Common myeloid progenitor, CD34-positive (primary cell): Measurements from ENCODE around the gene SPNS2.

Source experiments
- CTCF ChIA-PET: fragments of 350-600 bp; sonication (Branson Sonifier 250); formaldehyde crosslinking; loops from one replicate; lab custom pipeline; 2021; ENCODE audit warnings: antibody characterized with exemption; lab: Charles Lee
- POLR2A ChIA-PET: fragments of 350-600 bp; sonication (Branson Sonifier 250); formaldehyde crosslinking; loops from one replicate; lab custom pipeline; 2021; ENCODE audit warnings: antibody characterized with exemption; lab: Charles Lee
- DNase-seq, 3 donors: peaks; one replicate each; pipeline versions ENCODE4 v3.0.0 to v3.0.0-alpha.2; 2013
- H3K27ac ChIP-seq, 2 experiments: 1 replicate in 1 of 2; 2 replicates in 1 of 2; pipeline ENCODE4 v1.7.0; 2013; ENCODE audit warnings: inconsistent platforms in 2 of 2, low read length in 2 of 2, mild to moderate bottlenecking in 2 of 2, low read depth in 1 of 2, moderate library complexity in 1 of 2; ENCODE audit not compliant: severe bottlenecking in 2 of 2, insufficient read depth in 1 of 2, poor library complexity in 1 of 2
- H3K27me3 ChIP-seq, 5 experiments: replicated peaks in 2 of 5; 1 replicate in 3 of 5; 2 replicates in 2 of 5; pipeline versions ENCODE4 v1.6.1 to v1.7.0; 2013; ENCODE audit warnings: low read length in 4 of 5, mild to moderate bottlenecking in 2 of 5, moderate library complexity in 2 of 5, inconsistent platforms in 1 of 5; ENCODE audit not compliant: insufficient read depth in 5 of 5, control insufficient read depth in 4 of 5
- H3K36me3 ChIP-seq, 4 experiments: 1 replicate in 2 of 4; 2 replicates in 2 of 4; pipeline versions ENCODE4 v1.6.1 to v1.7.0; 2013; ENCODE audit warnings: low read length in 3 of 4, control low read depth in 1 of 4, mild to moderate bottlenecking in 1 of 4; ENCODE audit not compliant: control insufficient read depth in 4 of 4, insufficient read depth in 4 of 4
- H3K4me1 ChIP-seq, 4 experiments: 1 replicate in 3 of 4; 2 replicates in 1 of 4; pipeline versions ENCODE4 v1.6.1 to v1.7.1; 2013; ENCODE audit warnings: low read length in 3 of 4, mild to moderate bottlenecking in 3 of 4, control low read depth in 1 of 4, inconsistent platforms in 1 of 4, moderate library complexity in 1 of 4; ENCODE audit not compliant: control insufficient read depth in 4 of 4, insufficient read depth in 4 of 4; ENCODE audit errors: control extremely low read depth in 1 of 4
- H3K4me3 ChIP-seq, 7 experiments: 1 replicate in 4 of 7; 2 replicates in 3 of 7; pipeline versions ENCODE4 v1.5.1 to v1.7.0; 2013; ENCODE audit warnings: mild to moderate bottlenecking in 7 of 7, low read length in 6 of 7, moderate library complexity in 6 of 7, inconsistent platforms in 2 of 7, low read depth in 2 of 7, control low read depth in 1 of 7; ENCODE audit not compliant: insufficient read depth in 4 of 7, control insufficient read depth in 1 of 7; ENCODE audit errors: extremely low read depth in 1 of 7
- H3K9me3 ChIP-seq, 5 experiments: 1 replicate in 4 of 5; 2 replicates in 1 of 5; pipeline versions ENCODE4 v1.6.1 to v1.7.1; 2013; ENCODE audit warnings: low read length in 4 of 5, mild to moderate bottlenecking in 2 of 5, inconsistent platforms in 1 of 5, low read depth in 1 of 5, moderate library complexity in 1 of 5; ENCODE audit not compliant: control insufficient read depth in 4 of 5, insufficient read depth in 2 of 5; ENCODE audit errors: control extremely low read depth in 1 of 5
- WGBS: methylation state at CpG from one replicate; pipeline ENCODE4 v1.1.5; 2013; ENCODE audit not compliant: insufficient coverage; 5-methylcytosine and 5-hydroxymethylcytosine counted together

The SPNS2 gene

DNA sequence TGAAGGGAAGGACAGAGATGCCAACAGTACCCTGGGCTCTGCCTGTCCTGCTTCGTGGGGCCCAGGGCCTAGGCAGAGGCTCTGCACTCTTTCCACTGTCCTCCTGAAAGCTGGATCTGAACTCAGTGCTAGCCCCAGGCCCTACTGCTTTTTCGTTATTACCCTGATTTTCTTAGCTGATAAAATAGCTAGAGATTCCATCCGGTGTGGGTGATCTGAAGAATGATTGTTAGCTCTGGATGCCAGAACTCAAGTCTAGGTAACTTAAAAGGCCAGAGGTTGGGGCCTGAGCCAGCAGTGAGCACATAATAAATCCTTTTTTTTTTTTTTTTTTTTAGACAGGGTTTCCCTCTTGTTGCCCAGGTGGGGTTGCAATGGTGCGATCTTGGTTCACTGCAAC, 58.3 kb downstream of the SPNS2 start:
- CTCF ChIA-PET, result interaction anchor here (4.8 kb wide), 1 partner anchor 10 kb away, joined by 36 read pairs; no protein-coding TSS in a partner anchor
- Histone ChIP-seq H3K9me3 (no peaks in the 10 kb centered on the region), H3K27me3 (no peaks in the 10 kb centered on the region), H3K4me1 (peaks cover 0 to 28% (median 25%) of the 10 kb centered on the region in 4 experiments), H3K4me3 (no peak overlapping the region), H3K27ac (no peak overlapping the region), H3K36me3 (peaks cover 2 to 20% (median 10%) of the 10 kb centered on the region in 4 experiments)
- no peak for DNase-seq
- 83% methylated on average over 3 of the region's 4 CpGs for WGBS
- POLR2A ChIA-PET, result no interaction called here

DNA sequence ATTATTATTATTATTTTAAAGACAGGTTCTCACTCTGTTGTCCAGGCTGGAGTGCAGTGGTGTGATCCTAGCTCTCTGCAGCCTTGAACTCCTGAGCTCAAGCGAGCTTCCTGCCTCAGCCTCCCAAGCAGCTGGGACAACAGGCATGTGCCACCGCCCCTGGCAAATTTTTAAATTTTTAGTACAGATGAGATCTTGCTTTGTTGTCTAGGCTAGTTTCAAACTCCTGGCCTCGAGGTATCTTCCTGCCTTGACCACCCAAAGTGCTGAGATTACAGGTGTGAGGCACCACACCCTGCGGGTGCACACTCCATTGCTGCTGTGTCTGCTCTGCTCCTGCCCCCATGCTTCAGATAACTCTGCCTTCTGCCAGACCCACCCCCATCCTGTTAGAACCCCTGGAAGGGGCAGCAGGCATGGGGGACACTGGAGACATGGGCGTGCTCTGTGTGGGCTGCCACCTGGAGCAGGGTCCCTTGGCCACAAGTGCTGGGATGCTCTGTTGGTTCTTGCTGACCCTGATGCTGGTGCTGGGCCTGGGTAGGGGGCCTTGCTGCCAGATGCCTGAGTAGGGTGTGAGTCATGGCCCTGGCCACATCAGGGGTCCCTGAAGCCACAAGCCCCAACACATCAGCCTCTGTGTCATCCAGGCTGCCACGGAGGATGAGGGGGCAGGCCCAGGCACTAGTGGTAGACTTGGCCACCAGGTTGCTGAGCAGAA, 59.1 kb downstream of the SPNS2 start:
- POLR2A ChIA-PET, result no interaction called here
- no peaks in the 10 kb centered on the region for H3K27me3 ChIP-seq

DNA sequence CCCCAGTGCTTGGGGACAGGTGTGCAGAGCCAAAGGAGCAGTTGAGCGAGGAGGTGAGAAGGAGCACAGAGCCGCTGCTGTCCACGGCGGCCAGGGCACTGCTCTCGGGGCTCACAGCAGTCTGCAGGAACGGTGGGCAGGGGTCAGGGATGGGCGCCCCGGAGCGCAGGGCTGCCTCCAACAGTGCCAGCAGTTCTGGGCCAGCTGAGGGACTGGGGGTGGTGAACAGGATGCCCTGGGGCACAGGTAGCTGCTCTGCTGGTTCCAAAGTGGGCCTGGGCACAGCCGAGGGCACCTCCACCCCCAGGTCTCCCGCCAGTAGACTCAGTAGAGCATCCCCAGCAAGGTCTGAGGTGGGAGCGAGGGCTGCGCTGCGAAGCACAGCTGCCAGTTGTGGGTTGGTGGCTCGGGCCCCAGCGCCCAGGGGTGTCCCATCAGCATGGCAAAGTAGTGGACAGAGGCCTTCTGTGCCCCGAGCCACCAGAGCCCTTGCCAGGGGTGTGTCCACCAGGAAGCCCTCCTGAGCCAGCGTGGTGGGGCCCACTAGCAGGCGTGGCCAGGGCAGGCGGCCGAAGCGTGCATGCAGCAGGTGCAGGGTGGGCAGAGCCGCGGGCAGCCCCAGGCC, 59.8 kb downstream of the SPNS2 start:
- H3K4me1 ChIP-seq, result peaks cover 0 to 34% (median 30%) of the 10 kb centered on the region in 4 experiments
- ChIA-PET POLR2A (no interaction called here), CTCF (interaction anchor here (1.9 kb wide), 1 partner anchor 67 kb away, joined by 4 read pairs; no protein-coding TSS in a partner anchor)
- no peak overlapping the region for H3K4me3 ChIP-seq
- WGBS, result 94% methylated on average over 24 of the region's 24 CpGs
- no peak for DNase-seq
- no peaks in the 10 kb centered on the region for H3K27me3 ChIP-seq
- no peak overlapping the region for H3K27ac ChIP-seq
- peaks cover under 1 to 5% (median 4%) of the 10 kb centered on the region in 4 experiments for H3K36me3 ChIP-seq
- H3K9me3 ChIP-seq, result no peaks in the 10 kb centered on the region

More for the DNA sequence above, 59.1 kb downstream of the SPNS2 start:
- 96% methylated on average over 6 of the region's 6 CpGs for WGBS
- Histone ChIP-seq H3K9me3 (no peaks in the 10 kb centered on the region), H3K4me3 (no peak overlapping the region), H3K27ac (no peak overlapping the region), H3K4me1 (peaks cover 0 to 34% (median 30%) of the 10 kb centered on the region in 4 experiments), H3K36me3 (peaks cover 2 to 12% (median 6%) of the 10 kb centered on the region in 4 experiments)
- DNase-seq, result no peak
- CTCF ChIA-PET, result interaction anchor here (4.8 kb wide), 1 partner anchor 9 kb away, joined by 36 read pairs; no protein-coding TSS in a partner anchor

DNA sequence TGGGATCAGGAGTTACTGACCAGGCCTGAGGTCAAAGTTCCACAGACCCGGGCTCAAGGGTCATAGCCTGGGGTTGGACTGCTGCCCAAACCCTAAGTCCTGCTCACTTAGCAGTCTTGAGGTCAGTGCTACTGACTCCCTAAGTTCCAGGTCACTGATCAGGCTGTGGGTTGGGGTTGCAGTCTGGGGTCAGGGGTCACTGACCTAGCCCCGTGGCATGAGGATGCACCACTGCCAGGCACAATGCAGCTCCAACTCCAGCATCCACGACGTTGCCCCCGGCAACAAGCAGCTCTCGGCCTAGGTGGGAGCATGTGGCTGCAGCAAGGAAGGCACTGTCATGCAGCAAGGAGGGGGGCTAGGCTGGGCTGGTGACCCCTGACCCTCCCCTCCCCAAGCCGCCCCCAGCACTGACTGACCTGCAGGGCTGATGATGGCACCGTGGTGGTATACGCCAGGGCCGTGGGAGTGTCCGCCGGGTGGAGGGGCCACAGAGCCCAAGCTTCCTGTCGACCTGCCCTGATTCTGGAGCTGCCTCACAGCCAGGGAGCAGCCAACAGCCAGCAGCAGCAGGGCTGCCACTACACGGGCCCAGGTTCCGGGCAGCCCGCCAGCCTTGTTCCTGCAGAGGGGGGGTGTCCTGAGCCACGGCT, 60.6 kb downstream of the SPNS2 start:
- WGBS, result 91% methylated on average over 14 of the region's 17 CpGs

DNA sequence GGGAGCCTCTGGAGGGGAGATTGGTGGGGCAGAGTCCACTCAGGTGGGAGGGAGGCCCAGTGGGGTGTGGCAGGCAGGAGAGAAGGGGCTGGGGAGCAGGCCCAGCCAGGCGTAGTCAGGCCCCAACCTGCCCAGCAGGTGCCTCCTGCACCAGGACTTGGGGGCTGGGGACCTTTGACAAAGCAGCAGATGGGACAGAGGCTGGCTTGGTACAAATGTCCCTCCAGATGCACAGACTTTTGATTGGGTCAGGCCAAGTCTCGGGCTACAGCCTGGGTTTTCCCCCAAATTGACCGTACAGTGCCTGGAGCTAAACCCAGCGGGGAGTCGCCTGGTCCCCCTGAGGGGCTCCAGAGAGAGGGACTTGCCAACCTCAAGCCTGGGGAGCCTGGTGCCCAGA, 61.3 kb downstream of the SPNS2 start:
- WGBS, result 95% methylated on average over 4 of the region's 5 CpGs

More for the DNA sequence above, 60.6 kb downstream of the SPNS2 start:
- no peak overlapping the region for H3K4me3 ChIP-seq
- no peaks in the 10 kb centered on the region for H3K9me3 ChIP-seq
- no peak overlapping the region for H3K27ac ChIP-seq
- DNase-seq, result no peak
- H3K27me3 ChIP-seq, result no peaks in the 10 kb centered on the region
- POLR2A ChIA-PET, result no interaction called here
- H3K4me1 ChIP-seq, result peaks cover 0 to 27% (median 24%) of the 10 kb centered on the region in 4 experiments
- CTCF ChIA-PET, result interaction anchor here (1.9 kb wide), 1 partner anchor 66 kb away, joined by 4 read pairs; no protein-coding TSS in a partner anchor
- no peaks in the 10 kb centered on the region for H3K36me3 ChIP-seq

DNA sequence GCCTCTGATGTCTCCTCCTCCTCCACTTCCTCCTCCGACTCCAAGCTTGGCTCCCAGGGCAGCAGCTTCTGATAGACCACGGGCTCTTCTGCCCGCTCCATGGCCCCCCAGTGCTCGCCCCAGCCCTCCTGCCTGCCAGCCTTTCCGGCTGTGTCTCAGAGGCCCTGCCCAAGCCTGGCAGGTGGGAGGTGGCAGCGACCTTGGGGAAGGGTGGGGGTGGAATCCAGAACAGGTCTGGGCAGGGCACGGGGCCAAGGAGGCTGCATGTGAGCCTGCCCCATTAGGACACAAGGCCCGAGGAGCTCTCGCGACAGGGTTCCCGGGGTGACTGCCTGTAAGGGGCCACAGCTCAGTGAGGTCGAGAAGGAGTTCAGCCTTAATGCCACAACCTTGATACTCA, 61.7 kb downstream of the SPNS2 start, which contains the start of gene GGT6:
Gene GGT6 (minus strand): TSS at position 157 of the 400 bp plus-strand sequence. CDS start 56 bp downstream, at position 101.
- POLR2A ChIA-PET, result no interaction called here
- no peak for DNase-seq
- Histone ChIP-seq H3K27me3 (no peaks in the 10 kb centered on the region), H3K36me3 (no peaks in the 10 kb centered on the region), H3K27ac (no peak within 1 kb of the TSS), H3K4me1 (peaks cover 0 to 17% (median 15%) of the 10 kb centered on the region in 4 experiments), H3K9me3 (no peaks in the 10 kb centered on the region), H3K4me3 (no peak within 1 kb of the TSS)
- 83% methylated on average over 8 of the region's 12 CpGs for WGBS
- CTCF ChIA-PET, result interaction anchor here (0.7 to 1.9 kb wide), 2 partner anchors 20 to 65 kb away, joined by 3 to 4 read pairs; no protein-coding TSS in a partner anchor

More for the DNA sequence above, 61.3 kb downstream of the SPNS2 start:
- H3K4me3 ChIP-seq, result no peak overlapping the region
- peaks cover 0 to 20% (median 17%) of the 10 kb centered on the region in 4 experiments for H3K4me1 ChIP-seq
- no peak for DNase-seq
- CTCF ChIA-PET, result interaction anchor here (0.7 to 1.9 kb wide), 2 partner anchors 20 to 65 kb away, joined by 3 to 4 read pairs; no protein-coding TSS in a partner anchor
- H3K36me3 ChIP-seq, result no peaks in the 10 kb centered on the region
- H3K9me3 ChIP-seq, result no peaks in the 10 kb centered on the region
- no peak overlapping the region for H3K27ac ChIP-seq
- H3K27me3 ChIP-seq, result no peaks in the 10 kb centered on the region
- POLR2A ChIA-PET, result no interaction called here
